ENCODE measurements around the gene OR8H1.

The OR8H1 gene

GRCh38 chr11:56314844-56315243 is 22.8 kb upstream of the OR8H1 start, which contains the start of gene OR8K3:
TSS of gene OR8K3 (plus strand) at chr11:56315144. CDS start at chr11:56318307, 3,163 bp downstream.
- H2BK120ac ChIP-seq (ENCODE audit: low read depth, low read length), result no peak within 1 kb of the TSS
- no peak within 1 kb of the TSS for H4K91ac ChIP-seq (ENCODE audit: low read length)
- H3K23ac ChIP-seq (ENCODE audit: low read length in 2 of 2), result no peak within 1 kb of the TSS
- H3K18ac ChIP-seq (ENCODE audit: low read depth in 1 of 2, low read length in 2 of 2), result no peak within 1 kb of the TSS
- H4K8ac ChIP-seq (ENCODE audit: low read length), result no peak within 1 kb of the TSS
- no peak within 1 kb of the TSS for H3K27ac ChIP-seq (ENCODE audit: low read length, poor library complexity, severe bottlenecking)
- no peak within 1 kb of the TSS for H2BK15ac ChIP-seq (ENCODE audit: low read depth, poor library complexity, severe bottlenecking)
- no peak for DNase-seq
- no peak within 1 kb of the TSS for H3K4ac ChIP-seq (ENCODE audit: low read depth in 1 of 2, low read length in 2 of 2)
- no peak within 1 kb of the TSS for H3K4me2 ChIP-seq (ENCODE audit: low read length, poor library complexity, severe bottlenecking)
- no peaks in the 10 kb centered on the region for H3K36me3 ChIP-seq (ENCODE audit: control insufficient read depth in 1 of 2, insufficient read depth in 2 of 2, low read depth in 1 of 2, low read length in 2 of 2)
- H3K9ac ChIP-seq (ENCODE audit: low read length), result no peak within 1 kb of the TSS
- H3K27me3 ChIP-seq (ENCODE audit: control insufficient read depth in 1 of 2, insufficient read depth in 1 of 2, low read length in 2 of 2), result no peaks in the 10 kb centered on the region
- H3K4me3 ChIP-seq (ENCODE audit: insufficient read depth in 1 of 2, low read depth in 1 of 2, low read length in 2 of 2), result no peak within 1 kb of the TSS
- no peak within 1 kb of the TSS for H2BK12ac ChIP-seq (ENCODE audit: low read length in 2 of 2)
- peaks cover 13% of the 10 kb centered on the region for H3K9me3 ChIP-seq (ENCODE audit: control insufficient read depth, low read length)
- no peak within 1 kb of the TSS for H3K14ac ChIP-seq (ENCODE audit: low read length in 2 of 2)
- no peak within 1 kb of the TSS for H2AK5ac ChIP-seq (ENCODE audit: low read length, severe bottlenecking)
- H3K79me1 ChIP-seq (replicated peaks; ENCODE audit: low read length, poor library complexity, severe bottlenecking), result no peaks in the 10 kb centered on the region
- no peak within 1 kb of the TSS for H2AFZ ChIP-seq (ENCODE audit: low read depth, low read length)
- H2BK5ac ChIP-seq (ENCODE audit: low read depth, low read length, poor library complexity, severe bottlenecking), result no peak within 1 kb of the TSS
- no peaks in the 10 kb centered on the region for H3K4me1 ChIP-seq (ENCODE audit: control insufficient read depth, insufficient read depth, low read depth, low read length)

DNA sequence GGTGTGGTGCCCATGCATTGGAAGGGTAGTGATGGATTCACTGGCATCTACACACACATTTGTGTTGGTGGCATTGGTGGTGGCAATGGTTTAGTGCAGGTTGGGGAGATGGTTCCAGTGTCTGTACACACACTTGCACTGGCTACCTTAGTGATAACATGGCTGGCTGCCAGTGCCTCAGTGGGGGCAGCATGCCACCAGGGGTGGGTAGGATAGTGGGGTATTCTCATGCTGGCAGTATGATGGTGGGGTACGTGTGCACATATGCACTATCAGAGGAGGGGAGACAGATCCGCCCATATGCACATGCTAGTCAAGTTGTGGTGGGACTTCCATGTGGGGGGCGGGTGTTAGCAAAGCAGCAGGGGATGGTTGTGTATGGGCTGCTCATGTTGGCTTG is 15.8 kb upstream of the OR8H1 start:
- Histone ChIP-seq H4K91ac (ENCODE audit: low read length) (no peak overlapping the region), H3K23ac (ENCODE audit: low read length in 2 of 2) (no peak overlapping the region), H3K4me3 (ENCODE audit: insufficient read depth in 1 of 2, low read depth in 1 of 2, low read length in 2 of 2) (no peak overlapping the region), H3K9ac (ENCODE audit: low read length) (no peak overlapping the region), H3K27me3 (ENCODE audit: control insufficient read depth in 1 of 2, insufficient read depth in 1 of 2, low read length in 2 of 2) (no peaks in the 10 kb centered on the region), H3K27ac (ENCODE audit: low read length, poor library complexity, severe bottlenecking) (no peak overlapping the region), H3K4me2 (ENCODE audit: low read length, poor library complexity, severe bottlenecking) (no peak overlapping the region), H3K18ac (ENCODE audit: low read depth in 1 of 2, low read length in 2 of 2) (no peak overlapping the region), H2AK5ac (ENCODE audit: low read length, severe bottlenecking) (no peak overlapping the region), H2AFZ (ENCODE audit: low read depth, low read length) (no peak overlapping the region), H3K4me1 (ENCODE audit: control insufficient read depth, insufficient read depth, low read depth, low read length) (no peaks in the 10 kb centered on the region), H3K79me1 (replicated peaks; ENCODE audit: low read length, poor library complexity, severe bottlenecking) (no peaks in the 10 kb centered on the region), H3K14ac (ENCODE audit: low read length in 2 of 2) (no peak overlapping the region), H3K4ac (ENCODE audit: low read depth in 1 of 2, low read length in 2 of 2) (no peak overlapping the region), H3K36me3 (ENCODE audit: control insufficient read depth in 1 of 2, insufficient read depth in 2 of 2, low read depth in 1 of 2, low read length in 2 of 2) (no peaks in the 10 kb centered on the region), H2BK120ac (ENCODE audit: low read depth, low read length) (no peak overlapping the region), H2BK5ac (ENCODE audit: low read depth, low read length, poor library complexity, severe bottlenecking) (no peak overlapping the region), H2BK15ac (ENCODE audit: low read depth, poor library complexity, severe bottlenecking) (no peak overlapping the region), H2BK12ac (ENCODE audit: low read length in 2 of 2) (no peak overlapping the region), H3K9me3 (ENCODE audit: control insufficient read depth, low read length) (peaks cover 54% of the 10 kb centered on the region), H4K8ac (ENCODE audit: low read length) (no peak overlapping the region)
- WGBS, result 71% methylated on average over 3 of the region's 3 CpGs
- no peak for DNase-seq

- Histone ChIP-seq H3K79me1 (replicated peaks; ENCODE audit: low read length, poor library complexity, severe bottlenecking) (no peaks in the 10 kb centered on the region), H4K8ac (ENCODE audit: low read length) (no peak overlapping the region), H3K4ac (ENCODE audit: low read depth in 1 of 2, low read length in 2 of 2) (no peak overlapping the region), H4K91ac (ENCODE audit: low read length) (no peak overlapping the region), H3K4me3 (ENCODE audit: insufficient read depth in 1 of 2, low read depth in 1 of 2, low read length in 2 of 2) (no peak overlapping the region), H3K36me3 (ENCODE audit: control insufficient read depth in 1 of 2, insufficient read depth in 2 of 2, low read depth in 1 of 2, low read length in 2 of 2) (no peaks in the 10 kb centered on the region), H3K4me2 (ENCODE audit: low read length, poor library complexity, severe bottlenecking) (no peak overlapping the region), H3K27me3 (ENCODE audit: control insufficient read depth in 1 of 2, insufficient read depth in 1 of 2, low read length in 2 of 2) (no peaks in the 10 kb centered on the region), H3K9me3 (ENCODE audit: control insufficient read depth, low read length) (peaks cover 4% of the 10 kb centered on the region), H2BK120ac (ENCODE audit: low read depth, low read length) (no peak overlapping the region), H2BK12ac (ENCODE audit: low read length in 2 of 2) (no peak overlapping the region), H2AFZ (ENCODE audit: low read depth, low read length) (no peak overlapping the region), H3K14ac (ENCODE audit: low read length in 2 of 2) (no peak overlapping the region), H2BK15ac (ENCODE audit: low read depth, poor library complexity, severe bottlenecking) (no peak overlapping the region), H3K27ac (ENCODE audit: low read length, poor library complexity, severe bottlenecking) (no peak overlapping the region), H3K4me1 (ENCODE audit: control insufficient read depth, insufficient read depth, low read depth, low read length) (no peaks in the 10 kb centered on the region), H3K9ac (ENCODE audit: low read length) (no peak overlapping the region), H2BK5ac (ENCODE audit: low read depth, low read length, poor library complexity, severe bottlenecking) (no peak overlapping the region), H3K23ac (ENCODE audit: low read length in 2 of 2) (no peak overlapping the region), H2AK5ac (ENCODE audit: low read length, severe bottlenecking) (no peak overlapping the region), H3K18ac (ENCODE audit: low read depth in 1 of 2, low read length in 2 of 2) (no peak overlapping the region)
- DNase-seq, result no peak
- 89% methylated on average over 4 of the region's 4 CpGs for WGBS
These were observed 4.8 kb upstream of the OR8H1 start for GRCh38 chr11:56296898-56297297.

- Histone ChIP-seq H2BK5ac (ENCODE audit: low read depth, low read length, poor library complexity, severe bottlenecking) (no peak within 1 kb of the TSS), H4K8ac (ENCODE audit: low read length) (no peak within 1 kb of the TSS), H2BK120ac (ENCODE audit: low read depth, low read length) (no peak within 1 kb of the TSS), H2AK5ac (ENCODE audit: low read length, severe bottlenecking) (no peak within 1 kb of the TSS), H3K4me2 (ENCODE audit: low read length, poor library complexity, severe bottlenecking) (no peak within 1 kb of the TSS), H3K4me3 (ENCODE audit: insufficient read depth in 1 of 2, low read depth in 1 of 2, low read length in 2 of 2) (no peak within 1 kb of the TSS), H3K36me3 (ENCODE audit: control insufficient read depth in 1 of 2, insufficient read depth in 2 of 2, low read depth in 1 of 2, low read length in 2 of 2) (no peaks in the 10 kb centered on the region), H3K4ac (ENCODE audit: low read depth in 1 of 2, low read length in 2 of 2) (no peak within 1 kb of the TSS), H2AFZ (ENCODE audit: low read depth, low read length) (no peak within 1 kb of the TSS), H2BK15ac (ENCODE audit: low read depth, poor library complexity, severe bottlenecking) (no peak within 1 kb of the TSS), H4K91ac (ENCODE audit: low read length) (no peak within 1 kb of the TSS), H2BK12ac (ENCODE audit: low read length in 2 of 2) (no peak within 1 kb of the TSS), H3K79me1 (replicated peaks; ENCODE audit: low read length, poor library complexity, severe bottlenecking) (no peaks in the 10 kb centered on the region), H3K9ac (ENCODE audit: low read length) (no peak within 1 kb of the TSS), H3K14ac (ENCODE audit: low read length in 2 of 2) (no peak within 1 kb of the TSS), H3K4me1 (ENCODE audit: control insufficient read depth, insufficient read depth, low read depth, low read length) (no peaks in the 10 kb centered on the region), H3K27me3 (ENCODE audit: control insufficient read depth in 1 of 2, insufficient read depth in 1 of 2, low read length in 2 of 2) (no peaks in the 10 kb centered on the region), H3K27ac (ENCODE audit: low read length, poor library complexity, severe bottlenecking) (no peak within 1 kb of the TSS), H3K18ac (ENCODE audit: low read depth in 1 of 2, low read length in 2 of 2) (no peak within 1 kb of the TSS), H3K23ac (ENCODE audit: low read length in 2 of 2) (no peak within 1 kb of the TSS), H3K9me3 (ENCODE audit: control insufficient read depth, low read length) (peaks cover 6% of the 10 kb centered on the region)
- DNase-seq, result no peak
These were observed 18.2 kb downstream of the OR8H1 start, which contains the start of gene OR5T1 for GRCh38 chr11:56273854-56274253. TSS of gene OR5T1 (plus strand) at chr11:56274154. CDS start at chr11:56275639, 1,485 bp downstream.
